ENCODE results near the gene HBA2. TPM values are rescaled to one million over a fixed set of nuclear protein-coding genes. Genes with fewer than 3 reads are reported as not detected.

The HBA2 gene
- total RNA-seq, 2 experiments from 2014 or later: not detected

- TF ChIP-seq CTCF (IDR thresholded peaks at IDR 0.05): no peak
- Mint-ChIP-seq H3K36me3 (ENCODE audit: low read depth) (peaks cover 10% of the 10 kb centered on the region), H3K4me3 (no peak overlapping the region), H3K27me3 (peaks cover 28% of the 10 kb centered on the region), H3K4me1 (ENCODE audit: low read depth) (no peaks in the 10 kb centered on the region), H3K9me3 (no peaks in the 10 kb centered on the region), H3K27ac (no peak overlapping the region)
- peak overlapping the region; percentile 46 for H3K4me3 ChIP-seq (ENCODE audit: low read length)
- H3K36me3 ChIP-seq (ENCODE audit: insufficient read depth, low read length): no peaks in the 10 kb centered on the region
- CTCF ChIA-PET: interaction anchor here (0.5 to 2.5 kb wide), 6 partner anchors 8 to 115 kb away, joined by 3 to 16 read pairs (median 5); no protein-coding TSS in a partner anchor
- H3K4me1 ChIP-seq (ENCODE audit: insufficient read depth, low read length): peaks cover 25% of the 10 kb centered on the region
- DNase-seq (peak in 13 of 14 experiments; percentile 29 to 91 (median 82)), ATAC-seq (ENCODE audit: poor library complexity) (peak; percentile 95)
- POLR2A ChIA-PET: interaction anchor here (0.6 to 1.7 kb wide), 3 partner anchors 74 to 244 kb away, joined by 3 to 6 read pairs (median 3); partner anchors contain the start of gene RAB11FIP3
- H3K9me3 ChIP-seq (ENCODE audit: control insufficient read depth in 1 of 2, insufficient read depth in 1 of 2, low read length in 2 of 2): peaks cover 0 to 6% of the 10 kb centered on the region in 2 experiments
- intact Hi-C loops (cut with DNase I, micrococcal nuclease): loop anchor here (1.0 kb wide), 4 partner anchors 63 to 116 kb away; no protein-coding TSS in a partner anchor
- H3K27me3 ChIP-seq (ENCODE audit: control insufficient read depth in 1 of 2, insufficient read depth in 2 of 2, low read length in 2 of 2): peaks cover 27 to 34% of the 10 kb centered on the region in 2 experiments
- H3K27ac ChIP-seq (ENCODE audit: low read depth in 1 of 2, low read length in 2 of 2): no peak overlapping the region
Observed at GRCh38 chr16:180681-181564, 8.2 kb downstream of the HBA2 start.

DNA sequence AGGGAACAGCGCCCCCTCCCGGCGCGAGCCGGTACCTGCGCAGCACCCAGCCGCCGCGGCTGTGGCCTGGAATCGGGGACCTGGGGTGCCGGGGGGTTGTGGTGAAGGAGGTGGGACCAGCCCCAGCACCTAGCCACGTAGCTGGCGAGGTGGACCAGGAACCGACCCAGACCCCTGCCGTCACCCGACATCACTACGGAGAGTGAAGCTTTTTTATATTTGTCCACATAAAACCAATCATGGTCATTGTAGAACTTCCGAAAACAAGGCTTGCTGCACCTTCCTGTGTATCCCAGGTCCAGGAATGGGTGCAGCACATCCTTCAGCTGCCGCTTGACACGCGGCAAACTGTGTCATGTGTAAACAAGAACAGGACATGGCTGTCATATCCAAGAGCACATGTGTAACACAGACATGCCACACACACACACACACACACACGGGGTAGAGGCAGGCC lies 8.9 kb downstream of the HBA2 start:
- ATAC-seq (ENCODE audit: poor library complexity) (no peak), DNase-seq (peak in 2 of 14 experiments; percentile 89 to 92)
- Histone ChIP-seq H3K9me3 (ENCODE audit: control insufficient read depth in 1 of 2, insufficient read depth in 1 of 2, low read length in 2 of 2) (peaks cover 0 to 6% of the 10 kb centered on the region in 2 experiments), H3K4me3 (ENCODE audit: low read length) (no peak overlapping the region), H3K36me3 (ENCODE audit: insufficient read depth, low read length) (no peaks in the 10 kb centered on the region), H3K4me1 (ENCODE audit: insufficient read depth, low read length) (peaks cover 25% of the 10 kb centered on the region), H3K27me3 (ENCODE audit: control insufficient read depth in 1 of 2, insufficient read depth in 2 of 2, low read length in 2 of 2) (peaks cover 27 to 33% of the 10 kb centered on the region in 2 experiments), H3K27ac (ENCODE audit: low read depth in 1 of 2, low read length in 2 of 2) (no peak overlapping the region)
- CTCF ChIA-PET: interaction anchor here (0.5 to 2.5 kb wide), 4 partner anchors 10 to 116 kb away, joined by 3 to 16 read pairs (median 4); no protein-coding TSS in a partner anchor
- POLR2A ChIA-PET: interaction anchor here (0.7 to 1.7 kb wide), 2 partner anchors 75 to 197 kb away, joined by 3 to 6 read pairs; no protein-coding TSS in a partner anchor
- intact Hi-C loops (cut with DNase I, micrococcal nuclease): loop anchor here (1.0 kb wide), 4 partner anchors 63 to 116 kb away; no protein-coding TSS in a partner anchor
- Mint-ChIP-seq H3K9me3 (no peaks in the 10 kb centered on the region), H3K4me1 (ENCODE audit: low read depth) (no peaks in the 10 kb centered on the region), H3K4me3 (no peak overlapping the region), H3K36me3 (ENCODE audit: low read depth) (peaks cover 10% of the 10 kb centered on the region), H3K27me3 (peaks cover 28% of the 10 kb centered on the region), H3K27ac (no peak overlapping the region)
- TF ChIP-seq CTCF (IDR thresholded peaks at IDR 0.05): peak; percentile 92

GRCh38 chr16:183005-183404 lies 10.3 kb downstream of the HBA2 start:
- H3K27me3 ChIP-seq (ENCODE audit: control insufficient read depth in 1 of 2, insufficient read depth in 2 of 2, low read length in 2 of 2): peaks cover 17 to 22% of the 10 kb centered on the region in 2 experiments
- H3K27ac ChIP-seq (ENCODE audit: low read depth in 1 of 2, low read length in 2 of 2): no peak overlapping the region
- H3K4me3 ChIP-seq (ENCODE audit: low read length): no peak overlapping the region
- no peaks in the 10 kb centered on the region for H3K4me1 Mint-ChIP-seq (ENCODE audit: low read depth)
- peaks cover 10% of the 10 kb centered on the region for H3K36me3 Mint-ChIP-seq (ENCODE audit: low read depth)
- intact Hi-C loops (cut with DNase I, micrococcal nuclease): no loop called here
- no peak for TF ChIP-seq CTCF (IDR thresholded peaks at IDR 0.05)
- H3K27ac Mint-ChIP-seq: no peak overlapping the region
- H3K9me3 ChIP-seq (ENCODE audit: control insufficient read depth in 1 of 2, insufficient read depth in 1 of 2, low read length in 2 of 2): peaks cover 0 to 4% of the 10 kb centered on the region in 2 experiments
- no peak for ATAC-seq (ENCODE audit: poor library complexity)
- H3K4me1 ChIP-seq (ENCODE audit: insufficient read depth, low read length): peaks cover 21% of the 10 kb centered on the region
- ChIA-PET CTCF (no interaction called here), POLR2A (no interaction called here)
- H3K9me3 Mint-ChIP-seq: no peaks in the 10 kb centered on the region
- no peak for DNase-seq
- H3K27me3 Mint-ChIP-seq: peaks cover 19% of the 10 kb centered on the region
- H3K36me3 ChIP-seq (ENCODE audit: insufficient read depth, low read length): peaks cover 8% of the 10 kb centered on the region
- H3K4me3 Mint-ChIP-seq: no peak overlapping the region
